ENCODE results near the gene ADD1.

DNA sequence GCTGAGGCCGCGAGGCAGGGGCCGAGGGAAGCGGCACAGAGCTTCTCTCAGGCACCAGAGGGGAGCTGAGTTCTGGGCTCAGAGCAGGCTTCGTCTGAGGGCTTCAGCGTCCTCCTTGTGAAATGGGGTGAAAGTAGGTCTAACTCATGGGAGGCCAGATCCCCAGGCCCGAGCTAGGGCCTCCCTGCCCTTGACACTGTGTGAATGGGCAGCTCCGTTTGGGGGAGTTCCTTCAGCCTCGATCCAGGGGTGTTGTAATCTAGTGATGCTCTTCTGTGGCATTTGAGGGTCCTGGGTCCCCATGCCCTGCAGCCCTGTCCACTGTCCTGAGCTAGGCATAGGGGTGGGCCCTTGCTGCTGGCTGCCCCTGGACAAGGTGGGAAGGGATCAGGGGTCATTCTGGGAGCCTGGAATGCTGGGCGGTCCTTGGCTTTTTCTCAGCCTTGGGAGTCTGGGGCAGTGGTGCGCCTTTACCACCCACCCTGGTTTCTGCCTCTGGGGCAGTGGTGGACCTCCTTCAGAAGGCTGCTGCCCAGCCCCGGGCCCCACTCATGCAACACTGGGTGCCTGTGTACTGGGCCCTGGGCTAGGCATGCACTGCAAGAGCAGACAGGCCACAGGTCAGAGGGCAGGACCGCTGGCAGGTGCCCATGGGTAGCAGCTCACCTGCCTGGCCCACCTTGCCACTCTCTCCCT lies 46.6 kb upstream of the ADD1 start:
- TF ChIP-seq, protein P1, sequence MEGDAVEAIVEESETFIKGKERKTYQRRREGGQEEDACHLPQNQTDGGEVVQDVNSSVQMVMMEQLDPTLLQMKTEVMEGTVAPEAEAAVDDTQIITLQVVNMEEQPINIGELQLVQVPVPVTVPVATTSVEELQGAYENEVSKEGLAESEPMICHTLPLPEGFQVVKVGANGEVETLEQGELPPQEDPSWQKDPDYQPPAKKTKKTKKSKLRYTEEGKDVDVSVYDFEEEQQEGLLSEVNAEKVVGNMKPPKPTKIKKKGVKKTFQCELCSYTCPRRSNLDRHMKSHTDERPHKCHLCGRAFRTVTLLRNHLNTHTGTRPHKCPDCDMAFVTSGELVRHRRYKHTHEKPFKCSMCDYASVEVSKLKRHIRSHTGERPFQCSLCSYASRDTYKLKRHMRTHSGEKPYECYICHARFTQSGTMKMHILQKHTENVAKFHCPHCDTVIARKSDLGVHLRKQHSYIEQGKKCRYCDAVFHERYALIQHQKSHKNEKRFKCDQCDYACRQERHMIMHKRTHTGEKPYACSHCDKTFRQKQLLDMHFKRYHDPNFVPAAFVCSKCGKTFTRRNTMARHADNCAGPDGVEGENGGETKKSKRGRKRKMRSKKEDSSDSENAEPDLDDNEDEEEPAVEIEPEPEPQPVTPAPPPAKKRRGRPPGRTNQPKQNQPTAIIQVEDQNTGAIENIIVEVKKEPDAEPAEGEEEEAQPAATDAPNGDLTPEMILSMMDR (IDR thresholded peaks at IDR 0.05; ENCODE audit: low read depth, low read length, poor library complexity, severe bottlenecking): no peak
- no peak for TF ChIP-seq EZH2phosphoT487 (IDR thresholded peaks at IDR 0.05; ENCODE audit: borderline replicate concordance, low read length)

Data from DOHH2 (cell line).